Endodermal cell (in vitro differentiated cells): ENCODE measurements around the gene PCOLCE2. TPM values are rescaled to one million over a fixed set of nuclear protein-coding genes. Genes with fewer than 3 reads are reported as not detected.

Experiments
- DNase-seq: peaks from one replicate; pipeline ENCODE4 v3.0.0-alpha.2; 2017
- H3K27ac ChIP-seq: 2 replicates; pipeline ENCODE4 v1.5.1; 2013; ENCODE audit warnings: mild to moderate bottlenecking, low read depth, low read length, moderate library complexity
- H3K27me3 ChIP-seq: 2 replicates; pipeline ENCODE4 v1.6.1; 2013; ENCODE audit warnings: mild to moderate bottlenecking, low read length, moderate library complexity; ENCODE audit not compliant: insufficient read depth, control insufficient read depth, poor library complexity, severe bottlenecking
- H3K36me3 ChIP-seq: 2 replicates; pipeline ENCODE4 v1.7.0; 2013; ENCODE audit warnings: mild to moderate bottlenecking, low read length, moderate library complexity; ENCODE audit not compliant: control insufficient read depth, insufficient read depth
- H3K4me1 ChIP-seq: one replicate; pipeline ENCODE4 v1.7.0; 2013; ENCODE audit warnings: low read length; ENCODE audit not compliant: control insufficient read depth, insufficient read depth
- H3K4me3 ChIP-seq: 2 replicates; pipeline ENCODE4 v1.5.1; 2013; ENCODE audit warnings: mild to moderate bottlenecking, low read length, moderate library complexity
- H3K9ac ChIP-seq: 2 replicates; pipeline ENCODE4 v1.6.1; 2013; ENCODE audit warnings: mild to moderate bottlenecking, low read length, moderate library complexity; ENCODE audit not compliant: poor library complexity, severe bottlenecking; ENCODE audit errors: extremely low read depth
- H3K9me3 ChIP-seq: 2 replicates; pipeline ENCODE4 v1.6.1; 2013; ENCODE audit warnings: mild to moderate bottlenecking, low read length, moderate library complexity; ENCODE audit not compliant: control insufficient read depth
- H3K27ac Mint-ChIP-seq: 2 replicates; pipeline ENCODE4 v1.8.0; 2020; ENCODE audit warnings: mixed read lengths
- H3K27me3 Mint-ChIP-seq: 2 replicates; pipeline ENCODE4 v1.8.0; 2021; ENCODE audit warnings: mild to moderate bottlenecking, mixed read lengths; ENCODE audit not compliant: insufficient read depth
- H3K36me3 Mint-ChIP-seq: 2 replicates; pipeline ENCODE4 v1.8.0; 2020; ENCODE audit warnings: low read depth, mixed read lengths
- H3K4me1 Mint-ChIP-seq: 2 replicates; pipeline ENCODE4 v1.8.0; 2020; ENCODE audit warnings: mixed read lengths
- H3K4me3 Mint-ChIP-seq: 2 replicates; pipeline ENCODE4 v1.8.0; 2020; ENCODE audit warnings: mild to moderate bottlenecking, moderate library complexity, mixed read lengths
- H3K9me3 Mint-ChIP-seq: 2 replicates; pipeline ENCODE4 v1.8.0; 2020; ENCODE audit warnings: mild to moderate bottlenecking, mixed read lengths
- CTCF ChIP-seq: fragments of 200-600 bp; sonication (generic); conservative IDR thresholded peaks from 2 replicates; pipeline ENCODE4 v1.5.0; 2021; ENCODE audit warnings: antibody characterized with exemption, mild to moderate bottlenecking
- WGBS, 2 experiments: methylation state at CpG; one replicate each; pipeline versions ENCODE4 v1.1.5 to v1.1.7; 2013; ENCODE audit warnings: missing lambda C conversion rate in 2 of 2, mixed read lengths in 1 of 2; ENCODE audit not compliant: insufficient coverage in 1 of 2, insufficient read length in 1 of 2; 5-methylcytosine and 5-hydroxymethylcytosine counted together
- total RNA-seq, 2 donors: library from RNA; stranded (reverse); fragmentation: NEBNext Ultra II Directional in 1 of 2; extraction: Animal tissue kit (Norgen Biotek cat#: 25700) in 1 of 2; gene quantifications; 2 replicates in 1 of 2; 3 replicates in 1 of 2; pipeline ENCODE4 v1.2.1, GENCODE V29; 2021

The PCOLCE2 gene
- total RNA-seq, 2 donors from 2014 or later = 17.0 to 18.0 TPM

GRCh38 chr3:142782616-142783015, 106.3 kb downstream of the PCOLCE2 start:
- TF ChIP-seq CTCF = no peak
- WGBS, 2 experiments = 96 to 100% methylated on average over 2 of the region's 2 CpGs
- no peaks in the 10 kb centered on the region for H3K9me3 ChIP-seq
- no peak overlapping the region for H3K27ac ChIP-seq
- no peaks in the 10 kb centered on the region for H3K9me3 Mint-ChIP-seq
- no peak overlapping the region for H3K9ac ChIP-seq
- peaks cover 2% of the 10 kb centered on the region for H3K4me1 Mint-ChIP-seq
- no peaks in the 10 kb centered on the region for H3K27me3 ChIP-seq
- no peak for DNase-seq
- H3K4me3 ChIP-seq = no peak overlapping the region
- no peak overlapping the region for H3K4me3 Mint-ChIP-seq
- H3K36me3 Mint-ChIP-seq = peaks cover 6% of the 10 kb centered on the region
- H3K4me1 ChIP-seq = no peaks in the 10 kb centered on the region
- peaks cover 11% of the 10 kb centered on the region for H3K36me3 ChIP-seq
- H3K27me3 Mint-ChIP-seq = no peaks in the 10 kb centered on the region
- H3K27ac Mint-ChIP-seq = no peak overlapping the region

- H3K4me1 ChIP-seq = no peaks in the 10 kb centered on the region
- H3K27me3 Mint-ChIP-seq = no peaks in the 10 kb centered on the region
- DNase-seq = no peak
- no peak overlapping the region for H3K4me3 ChIP-seq
- peaks cover 7% of the 10 kb centered on the region for H3K36me3 ChIP-seq
- H3K9me3 Mint-ChIP-seq = no peaks in the 10 kb centered on the region
- no peak overlapping the region for H3K27ac Mint-ChIP-seq
- H3K9me3 ChIP-seq = no peaks in the 10 kb centered on the region
- H3K4me3 Mint-ChIP-seq = no peak overlapping the region
- H3K4me1 Mint-ChIP-seq = peaks cover 2% of the 10 kb centered on the region
- H3K9ac ChIP-seq = no peak overlapping the region
- TF ChIP-seq CTCF = no peak
- peaks cover 2% of the 10 kb centered on the region for H3K36me3 Mint-ChIP-seq
- H3K27me3 ChIP-seq = no peaks in the 10 kb centered on the region
- no peak overlapping the region for H3K27ac ChIP-seq
Measured at GRCh38 chr3:142779591-142779990, 109.3 kb downstream of the PCOLCE2 start.

- no peak overlapping the region for H3K9ac ChIP-seq
- no peaks in the 10 kb centered on the region for H3K9me3 Mint-ChIP-seq
- WGBS, 2 experiments = 67 to 83% methylated on average over 1 to 2 of the region's 2 CpGs
Measured at GRCh38 chr3:142778541-142778940, 110.3 kb downstream of the PCOLCE2 start.

More at GRCh38 chr3:142778541-142778940, 110.3 kb downstream of the PCOLCE2 start:
- H3K27me3 ChIP-seq = no peaks in the 10 kb centered on the region
- no peak overlapping the region for H3K4me3 Mint-ChIP-seq
- no peaks in the 10 kb centered on the region for H3K36me3 Mint-ChIP-seq
- H3K4me1 ChIP-seq = no peaks in the 10 kb centered on the region
- H3K27me3 Mint-ChIP-seq = no peaks in the 10 kb centered on the region
- peaks cover 2% of the 10 kb centered on the region for H3K4me1 Mint-ChIP-seq
- H3K9me3 ChIP-seq = no peaks in the 10 kb centered on the region
- H3K36me3 ChIP-seq = peaks cover 3% of the 10 kb centered on the region
- no peak for DNase-seq
- no peak overlapping the region for H3K27ac Mint-ChIP-seq
- H3K27ac ChIP-seq = no peak overlapping the region
- TF ChIP-seq CTCF = no peak
- no peak overlapping the region for H3K4me3 ChIP-seq
